Stomach (tissue), 9 donors: ENCODE results near the gene TNNC1. TPM values are rescaled to one million over a fixed set of nuclear protein-coding genes. Genes with fewer than 3 reads are reported as not detected.

Experiments used
- DNase-seq, 2 donors: peaks; one replicate each; pipeline versions ENCODE4 v3.0.0 to v3.0.0-alpha.2; 2013 to 2019
- H3K27ac ChIP-seq, 5 donors: fragments of 200-600 bp in 4 of 5; sonication (generic) in 4 of 5; one replicate each; pipeline ENCODE4 v1.5.1; 2013 to 2019; ENCODE audit warnings: mild to moderate bottlenecking in 1 of 5, moderate library complexity in 1 of 5
- H3K27me3 ChIP-seq, 3 donors: fragments of 200-600 bp; sonication (generic); one replicate each; pipeline ENCODE4 v1.5.1; 2017 to 2019; ENCODE audit warnings: mixed run types in 1 of 3
- H3K36me3 ChIP-seq, 4 donors: fragments of 200-600 bp; sonication (generic); 1 replicate in 3 of 4; 2 replicates in 1 of 4; pipeline ENCODE4 v1.5.1; 2016 to 2019
- H3K4me1 ChIP-seq, 4 donors: fragments of 200-600 bp; sonication (generic); one replicate each; pipeline ENCODE4 v1.5.1; 2016 to 2019
- H3K4me3 ChIP-seq, 4 donors: fragments of 200-600 bp; sonication (generic) in 3 of 4; one replicate each; pipeline ENCODE4 v1.5.1; 2016 to 2019; ENCODE audit warnings: mild to moderate bottlenecking in 1 of 4
- H3K9me3 ChIP-seq, 4 donors: fragments of 200-600 bp; sonication (generic); one replicate each; pipeline ENCODE4 v1.5.1; 2016 to 2019
- EP300 ChIP-seq: sonication (generic); formaldehyde crosslinking; IDR thresholded peaks from one replicate; pipeline ENCODE4 v1.6.1; 2017; ENCODE audit warnings: antibody characterized with exemption
- POLR2A ChIP-seq, 4 donors: fragments of 450-650 bp; IDR thresholded peaks; one replicate each; pipeline ENCODE4 v1.6.1; 2016; ENCODE audit warnings: antibody characterized with exemption in 4 of 4, control low read depth in 2 of 4, mild to moderate bottlenecking in 1 of 4, moderate library complexity in 1 of 4
- POLR2AphosphoS5 ChIP-seq, 3 donors: sonication (generic); formaldehyde crosslinking; IDR thresholded peaks; one replicate each; pipeline ENCODE4 v1.6.1; 2016; ENCODE audit warnings: antibody characterized with exemption in 3 of 3
- WGBS, 5 donors: extraction: QIAGEN DNeasy Blood & Tissue Kit in 3 of 5; methylation state at CpG; one replicate each; pipeline versions ENCODE4 v1.1.5 to v1.1.7; 2013 to 2018; 5-methylcytosine and 5-hydroxymethylcytosine counted together
- intact Hi-C: fragments of 100-400 bp; cut with DNase I; formaldehyde crosslinking; loops from one replicate; pipeline ENCODE4 v1.15.1; 2023; ENCODE audit warnings: low total_unique reads
- polyA plus RNA-seq, 3 donors: library from polyadenylated mRNA; stranded (reverse); fragments of 200-250 nt; gene quantifications; one replicate each; pipeline ENCODE4 v1.2.3, GENCODE V29; 2013
- total RNA-seq, 5 donors: library from RNA; depleted of rRNA; stranded (reverse); fragments of >200 nt; gene quantifications; one replicate each; pipeline versions ENCODE4 v1.1.0 to v1.2.3, GENCODE V29; 2014 to 2016
- TF ChIP-seq, protein P1 (sequence below), 7 experiments: fragments of 450-650 bp in 4 of 7; fragments of 200-600 bp in 3 of 7; sonication (generic) in 3 of 7; IDR thresholded peaks; one replicate each; pipeline ENCODE4 v1.5.1; 2016 to 2019; ENCODE audit warnings: antibody characterized with exemption in 7 of 7, control low read depth in 2 of 7, mild to moderate bottlenecking in 1 of 7
- donor health status: healthy with polysubstance abuse.
- donor health status: Bipolar disorder and iron deficiency.
- donor health status: healthy.

Gene TNNC1
- total and polyA plus RNA-seq, 8 donors, result 3.1 to 41.1 (median 6.5) TPM; not detected in 3

DNA sequence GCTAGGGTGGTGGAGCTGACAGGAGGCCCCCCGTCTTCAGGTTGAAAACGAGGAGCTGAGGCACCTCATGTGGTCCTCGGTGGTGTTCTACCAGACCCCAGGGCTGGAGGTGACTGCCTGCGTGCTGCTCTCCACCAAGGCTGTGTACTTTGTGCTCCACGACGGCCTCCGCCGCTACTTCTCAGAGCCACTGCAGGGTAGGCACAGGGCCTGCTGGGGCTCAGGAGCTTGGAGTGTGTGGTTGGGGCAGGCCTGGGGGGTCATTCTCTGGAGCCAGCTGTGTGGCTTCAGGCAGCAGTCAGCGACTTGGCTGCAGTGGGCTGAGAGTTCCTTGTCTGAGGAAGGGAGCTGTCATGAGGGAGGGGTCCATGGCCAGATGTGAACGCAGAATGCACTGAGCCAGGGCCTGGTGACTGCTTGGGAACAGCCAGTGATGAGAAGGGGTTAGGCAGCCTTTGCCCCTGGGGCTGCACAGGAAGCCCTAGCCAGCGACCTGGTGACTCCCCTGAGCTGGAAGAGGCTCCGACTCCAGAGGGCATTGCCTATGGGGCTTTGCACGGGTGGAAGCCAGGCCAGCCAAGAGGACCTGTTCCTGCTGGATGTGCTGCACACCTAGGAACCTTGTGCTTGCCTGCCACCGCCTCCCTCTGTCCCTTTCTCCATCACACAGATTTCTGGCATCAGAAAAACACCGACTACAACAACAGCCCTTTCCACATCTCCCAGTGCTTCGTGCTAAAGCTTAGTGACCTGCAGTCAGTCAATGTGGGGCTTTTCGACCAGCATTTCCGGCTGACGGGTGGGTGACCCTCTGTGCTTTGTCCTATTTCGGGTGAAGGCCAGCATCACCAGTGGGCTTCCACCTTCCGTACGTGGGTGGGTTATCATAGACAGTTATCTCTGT is 36.4 kb upstream of the TNNC1 start:
- TF ChIP-seq POLR2A (IDR thresholded peaks at IDR 0.05) (no peak), POLR2AphosphoS5 (IDR thresholded peaks at IDR 0.05) (no peak)
- Histone ChIP-seq H3K27me3 (no peaks in the 10 kb centered on the region), H3K4me3 (no peak overlapping the region), H3K9me3 (no peaks in the 10 kb centered on the region), H3K36me3 (peaks cover 69 to 88% (median 85%) of the 10 kb centered on the region in 4 donors), H3K27ac (peak overlapping the region in 3 of 5 donors; percentile 56 to 75 (median 72)), H3K4me1 (peaks cover 5 to 55% (median 19%) of the 10 kb centered on the region in 4 donors)
- WGBS, 5 donors, result 81 to 87% (median 83%) methylated on average over 18 to 22 of the region's 22 CpGs
- intact Hi-C loops, result no loop called here
- no peak for DNase-seq

DNA sequence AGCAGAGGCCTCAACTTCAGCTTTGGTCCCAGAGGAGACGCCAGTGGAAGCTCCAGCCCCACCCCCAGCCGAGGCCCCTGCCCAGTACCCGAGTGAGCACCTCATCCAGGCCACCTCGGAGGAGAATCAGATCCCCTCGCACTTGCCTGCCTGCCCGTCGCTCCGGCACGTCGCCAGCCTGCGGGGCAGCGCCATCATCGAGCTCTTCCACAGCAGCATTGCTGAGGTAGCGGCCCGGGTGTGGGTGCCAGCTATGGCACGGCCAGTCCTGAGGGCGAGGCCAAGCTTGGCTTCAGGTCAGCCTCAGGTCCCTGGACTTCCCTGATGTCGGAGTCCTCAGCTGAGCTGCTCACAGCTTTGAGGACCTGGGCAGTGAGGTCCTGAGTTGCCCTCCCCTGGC is 35.6 kb upstream of the TNNC1 start:
- peaks cover 74 to 96% (median 93%) of the 10 kb centered on the region in 4 donors for H3K36me3 ChIP-seq

DNA sequence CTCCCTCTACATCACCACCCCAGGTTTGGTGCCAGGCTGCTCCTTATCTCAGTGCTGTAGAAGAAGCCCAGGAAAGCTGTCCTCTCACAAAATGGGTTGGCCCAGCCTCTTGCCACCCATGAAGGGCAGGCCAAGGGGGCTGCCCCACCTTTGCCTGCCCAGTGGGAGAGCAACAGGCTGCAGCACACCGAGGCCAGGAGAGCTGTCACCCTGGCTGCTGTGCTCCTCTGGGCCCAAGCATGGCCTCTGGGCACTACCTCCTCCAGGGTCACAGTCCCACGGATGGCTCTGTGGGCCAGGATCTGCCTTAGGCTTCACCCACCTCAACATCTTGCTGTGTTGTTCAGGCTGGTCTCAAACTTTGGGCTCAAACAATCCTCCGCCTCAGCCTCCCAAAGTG is 34.9 kb upstream of the TNNC1 start:
- Histone ChIP-seq H3K4me1 (peaks cover 5 to 51% (median 18%) of the 10 kb centered on the region in 4 donors), H3K36me3 (peaks cover 74 to 97% (median 96%) of the 10 kb centered on the region in 4 donors), H3K9me3 (no peaks in the 10 kb centered on the region), H3K27me3 (no peaks in the 10 kb centered on the region), H3K27ac (no peak overlapping the region), H3K4me3 (no peak overlapping the region)
- TF ChIP-seq, protein P1, sequence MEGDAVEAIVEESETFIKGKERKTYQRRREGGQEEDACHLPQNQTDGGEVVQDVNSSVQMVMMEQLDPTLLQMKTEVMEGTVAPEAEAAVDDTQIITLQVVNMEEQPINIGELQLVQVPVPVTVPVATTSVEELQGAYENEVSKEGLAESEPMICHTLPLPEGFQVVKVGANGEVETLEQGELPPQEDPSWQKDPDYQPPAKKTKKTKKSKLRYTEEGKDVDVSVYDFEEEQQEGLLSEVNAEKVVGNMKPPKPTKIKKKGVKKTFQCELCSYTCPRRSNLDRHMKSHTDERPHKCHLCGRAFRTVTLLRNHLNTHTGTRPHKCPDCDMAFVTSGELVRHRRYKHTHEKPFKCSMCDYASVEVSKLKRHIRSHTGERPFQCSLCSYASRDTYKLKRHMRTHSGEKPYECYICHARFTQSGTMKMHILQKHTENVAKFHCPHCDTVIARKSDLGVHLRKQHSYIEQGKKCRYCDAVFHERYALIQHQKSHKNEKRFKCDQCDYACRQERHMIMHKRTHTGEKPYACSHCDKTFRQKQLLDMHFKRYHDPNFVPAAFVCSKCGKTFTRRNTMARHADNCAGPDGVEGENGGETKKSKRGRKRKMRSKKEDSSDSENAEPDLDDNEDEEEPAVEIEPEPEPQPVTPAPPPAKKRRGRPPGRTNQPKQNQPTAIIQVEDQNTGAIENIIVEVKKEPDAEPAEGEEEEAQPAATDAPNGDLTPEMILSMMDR (IDR thresholded peaks at IDR 0.05), result no peak
- TF ChIP-seq EP300, result no peak
- no peak for TF ChIP-seq POLR2A (IDR thresholded peaks at IDR 0.05)
- no peak for TF ChIP-seq POLR2AphosphoS5 (IDR thresholded peaks at IDR 0.05)
- intact Hi-C loops, result no loop called here
- DNase-seq, result no peak
- 90 to 100% (median 93%) methylated on average over 1 to 3 of the region's 3 CpGs; no CpG with 5 or more reads in 1 of the 5 donors for WGBS, 5 donors

More for the DNA sequence above, 35.6 kb upstream of the TNNC1 start:
- intact Hi-C loops, result no loop called here
- TF ChIP-seq, protein P1 (IDR thresholded peaks at IDR 0.05), result no peak
- TF ChIP-seq POLR2A (IDR thresholded peaks at IDR 0.05) (no peak), EP300 (no peak), POLR2AphosphoS5 (IDR thresholded peaks at IDR 0.05) (no peak)
- no peaks in the 10 kb centered on the region for H3K27me3 ChIP-seq
- peak overlapping the region in 1 of 5 donors; percentile 75 for H3K27ac ChIP-seq
- WGBS, 5 donors, result 85 to 93% (median 91%) methylated on average over 3 to 18 of the region's 18 CpGs
- peaks cover 5 to 51% (median 18%) of the 10 kb centered on the region in 4 donors for H3K4me1 ChIP-seq
- H3K4me3 ChIP-seq, result no peak overlapping the region
- H3K9me3 ChIP-seq, result no peaks in the 10 kb centered on the region
- no peak for DNase-seq

DNA sequence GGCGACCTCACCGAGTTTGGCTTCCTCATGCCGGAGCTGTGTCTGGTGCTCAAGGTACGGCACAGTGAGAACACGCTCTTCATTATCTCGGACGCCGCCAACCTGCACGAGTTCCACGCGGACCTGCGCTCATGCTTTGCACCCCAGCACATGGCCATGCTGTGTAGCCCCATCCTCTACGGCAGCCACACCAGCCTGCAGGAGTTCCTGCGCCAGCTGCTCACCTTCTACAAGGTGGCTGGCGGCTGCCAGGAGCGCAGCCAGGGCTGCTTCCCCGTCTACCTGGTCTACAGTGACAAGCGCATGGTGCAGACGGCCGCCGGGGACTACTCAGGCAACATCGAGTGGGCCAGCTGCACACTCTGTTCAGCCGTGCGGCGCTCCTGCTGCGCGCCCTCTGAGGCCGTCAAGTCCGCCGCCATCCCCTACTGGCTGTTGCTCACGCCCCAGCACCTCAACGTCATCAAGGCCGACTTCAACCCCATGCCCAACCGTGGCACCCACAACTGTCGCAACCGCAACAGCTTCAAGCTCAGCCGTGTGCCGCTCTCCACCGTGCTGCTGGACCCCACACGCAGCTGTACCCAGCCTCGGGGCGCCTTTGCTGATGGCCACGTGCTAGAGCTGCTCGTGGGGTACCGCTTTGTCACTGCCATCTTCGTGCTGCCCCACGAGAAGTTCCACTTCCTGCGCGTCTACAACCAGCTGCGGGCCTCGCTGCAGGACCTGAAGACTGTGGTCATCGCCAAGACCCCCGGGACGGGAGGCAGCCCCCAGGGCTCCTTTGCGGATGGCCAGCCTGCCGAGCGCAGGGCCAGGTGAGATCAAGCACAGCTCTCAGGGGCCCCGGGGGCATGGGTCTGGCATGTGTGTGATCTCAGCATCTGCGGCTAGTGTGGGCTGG is 34.2 kb upstream of the TNNC1 start:
- Histone ChIP-seq H3K36me3 (peaks cover 70 to 98% (median 96%) of the 10 kb centered on the region in 4 donors), H3K4me3 (no peak overlapping the region), H3K9me3 (no peaks in the 10 kb centered on the region), H3K27me3 (no peaks in the 10 kb centered on the region), H3K27ac (no peak overlapping the region), H3K4me1 (peaks cover 5 to 51% (median 16%) of the 10 kb centered on the region in 4 donors)
- intact Hi-C loops, result no loop called here
- no peak for DNase-seq
- 94 to 97% (median 96%) methylated on average over 54 to 59 of the region's 59 CpGs for WGBS, 5 donors
- TF ChIP-seq POLR2A (IDR thresholded peaks at IDR 0.05) (no peak), EP300 (no peak), POLR2AphosphoS5 (IDR thresholded peaks at IDR 0.05) (no peak)
- TF ChIP-seq, protein P1 (IDR thresholded peaks at IDR 0.05), result no peak
